Natural killer cell treated with Interleukin-12 subunit alpha and Interleukin-12 subunit beta and Interleukin-15 and Interleukin-18, amount 100 ng/mL, for 72 hours (primary cell): ENCODE measurements around the gene LPGAT1. TPM values are rescaled to one million over a fixed set of nuclear protein-coding genes. Genes with fewer than 3 reads are reported as not detected.
"Not testable (repeated sequence)": the region's sequence is repeated elsewhere in the genome, so short reads cannot be mapped to it uniquely, and the experiment has no call there.

Source experiments
- ATAC-seq, 2 donors: fragments of 150-1000 bp; cut with Tn5 transposase in 1 of 2; sonication (Bioruptor Pico), chemical (Tn5 transposase) in 1 of 2; 2 replicates each; pipeline ENCODE4 v1.10.0; 2021
- DNase-seq: peaks from one replicate; pipeline ENCODE4 v3.0.0; 2022; ENCODE audit warnings: low spot score
- H3K27ac Mint-ChIP-seq, 2 donors: 1 replicate in 1 of 2; 2 replicates in 1 of 2; pipeline ENCODE4 v1.8.0; 2022; ENCODE audit warnings: mixed read lengths in 2 of 2, mild to moderate bottlenecking in 1 of 2, moderate library complexity in 1 of 2
- H3K27me3 Mint-ChIP-seq, 2 donors: 1 replicate in 1 of 2; 2 replicates in 1 of 2; pipeline ENCODE4 v1.8.0; 2022; ENCODE audit warnings: mixed read lengths in 2 of 2
- H3K36me3 Mint-ChIP-seq: one replicate; pipeline ENCODE4 v1.8.0; 2022; ENCODE audit warnings: mixed read lengths
- H3K4me1 Mint-ChIP-seq, 2 donors: 1 replicate in 1 of 2; 2 replicates in 1 of 2; pipeline ENCODE4 v1.8.0; 2022; ENCODE audit warnings: low read depth in 2 of 2, mixed read lengths in 2 of 2, mild to moderate bottlenecking in 1 of 2
- H3K4me3 Mint-ChIP-seq: one replicate; pipeline ENCODE4 v1.8.0; 2022; ENCODE audit warnings: mixed read lengths
- H3K9me3 Mint-ChIP-seq: 2 replicates; pipeline ENCODE4 v1.8.0; 2022; ENCODE audit warnings: mixed read lengths
- total RNA-seq, 2 donors: library from RNA; stranded (reverse); gene quantifications; one replicate each; pipeline ENCODE4 v1.2.3, GENCODE V29; 2022

The LPGAT1 gene, protein sequence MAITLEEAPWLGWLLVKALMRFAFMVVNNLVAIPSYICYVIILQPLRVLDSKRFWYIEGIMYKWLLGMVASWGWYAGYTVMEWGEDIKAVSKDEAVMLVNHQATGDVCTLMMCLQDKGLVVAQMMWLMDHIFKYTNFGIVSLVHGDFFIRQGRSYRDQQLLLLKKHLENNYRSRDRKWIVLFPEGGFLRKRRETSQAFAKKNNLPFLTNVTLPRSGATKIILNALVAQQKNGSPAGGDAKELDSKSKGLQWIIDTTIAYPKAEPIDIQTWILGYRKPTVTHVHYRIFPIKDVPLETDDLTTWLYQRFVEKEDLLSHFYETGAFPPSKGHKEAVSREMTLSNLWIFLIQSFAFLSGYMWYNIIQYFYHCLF
- 10 to 100 TPM; 27.2 to 54.3 TPM for total RNA-seq

- DNase-seq (peak; percentile 83), ATAC-seq (peak; percentile 88 to 91)
- no peaks in the 10 kb centered on the region for H3K36me3 Mint-ChIP-seq
- H3K4me1 Mint-ChIP-seq = peaks cover 54 to 58% of the 10 kb centered on the region in 2 donors
- H3K9me3 Mint-ChIP-seq = no peaks in the 10 kb centered on the region
- H3K4me3 Mint-ChIP-seq = peak within 1 kb of the TSS; percentile 98
- no peaks in the 10 kb centered on the region for H3K27me3 Mint-ChIP-seq
- H3K27ac Mint-ChIP-seq = peak within 1 kb of the TSS; percentile 87 to 90
Observed at GRCh38 chr1:211830328-211831142, at the start of gene LPGAT1. Gene LPGAT1, minus strand, starts transcription at chr1:211830763. Its CDS starts 1,467 bp downstream, at chr1:211829296.

DNA sequence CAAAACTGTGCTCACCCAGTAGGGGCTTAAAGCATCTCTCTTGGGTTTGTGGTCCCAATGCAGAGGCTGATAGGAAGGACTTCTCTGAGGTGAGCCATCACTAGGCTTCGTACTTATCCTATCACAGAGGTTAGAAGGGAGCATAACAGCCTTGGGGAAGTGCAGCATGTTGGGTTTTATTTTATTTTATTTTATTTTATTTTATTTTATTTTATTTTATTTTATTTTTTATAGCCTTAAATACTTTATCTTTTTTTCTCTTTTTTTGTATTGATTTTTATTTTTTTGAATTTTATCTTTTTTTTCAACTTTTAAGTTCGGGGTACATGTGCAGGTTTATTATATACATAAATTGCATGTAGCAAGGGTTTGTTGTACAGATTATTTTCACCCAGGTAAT lies 48.9 kb upstream of the LPGAT1 start:
- ATAC-seq (no peak), DNase-seq (no peak)
- Mint-ChIP-seq H3K9me3 (no peaks in the 10 kb centered on the region), H3K27me3 (peaks cover under 1 to 10% of the 10 kb centered on the region in 2 donors), H3K27ac (no peak overlapping the region), H3K4me1 (peaks cover 7 to 9% of the 10 kb centered on the region in 2 donors), H3K36me3 (no peaks in the 10 kb centered on the region), H3K4me3 (no peak overlapping the region)

DNA sequence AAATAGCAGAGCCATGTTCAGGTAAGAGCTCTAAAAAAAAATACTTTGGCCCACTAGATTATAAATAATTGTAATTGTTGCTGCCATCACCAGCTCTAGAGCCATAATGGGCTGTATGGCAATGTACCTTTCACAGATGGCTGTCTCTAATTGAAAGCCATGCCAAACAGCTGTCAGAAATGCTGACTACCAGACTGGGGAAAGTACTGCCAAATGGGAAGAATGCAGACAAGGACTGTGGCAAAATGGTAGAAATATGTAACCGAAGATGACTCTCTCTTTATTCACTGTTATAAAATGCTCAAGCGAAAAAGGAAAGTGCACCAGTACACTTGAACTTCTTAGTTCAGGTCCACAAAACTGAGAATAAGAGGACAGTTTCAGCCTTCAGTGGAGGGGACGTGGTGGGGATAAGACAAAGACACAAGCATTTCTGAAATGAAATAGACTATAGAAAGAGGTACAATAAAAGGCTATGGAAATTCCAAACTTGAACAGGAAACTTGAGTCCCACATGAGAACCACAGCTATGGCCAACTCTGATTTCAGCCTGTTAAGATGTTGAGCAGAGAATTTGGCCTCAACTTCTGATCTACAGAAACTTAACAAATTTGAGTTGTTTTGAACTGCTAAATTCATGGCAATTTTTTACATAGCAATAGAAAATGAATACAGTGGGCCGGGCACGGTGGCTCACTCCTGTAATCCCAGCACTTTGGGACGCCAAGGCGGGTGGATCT lies 46.5 kb upstream of the LPGAT1 start:
- Mint-ChIP-seq H3K9me3 (no peaks in the 10 kb centered on the region), H3K4me1 (peaks cover 0 to 3% of the 10 kb centered on the region in 2 donors), H3K27ac (no peak overlapping the region), H3K4me3 (no peak overlapping the region), H3K36me3 (no peaks in the 10 kb centered on the region), H3K27me3 (peaks cover 7 to 11% of the 10 kb centered on the region in 2 donors)
- DNase-seq = no peak
- no peak for ATAC-seq

GRCh38 chr1:211875541-211875940 lies 45.0 kb upstream of the LPGAT1 start:
- ATAC-seq (no peak), DNase-seq (no peak)
- Mint-ChIP-seq H3K36me3 (no peaks in the 10 kb centered on the region), H3K9me3 (no peaks in the 10 kb centered on the region), H3K4me3 (no peak overlapping the region), H3K27ac (no peak overlapping the region), H3K4me1 (peaks cover 0 to 3% of the 10 kb centered on the region in 2 donors), H3K27me3 (peaks cover 11 to 14% of the 10 kb centered on the region in 2 donors)

DNA sequence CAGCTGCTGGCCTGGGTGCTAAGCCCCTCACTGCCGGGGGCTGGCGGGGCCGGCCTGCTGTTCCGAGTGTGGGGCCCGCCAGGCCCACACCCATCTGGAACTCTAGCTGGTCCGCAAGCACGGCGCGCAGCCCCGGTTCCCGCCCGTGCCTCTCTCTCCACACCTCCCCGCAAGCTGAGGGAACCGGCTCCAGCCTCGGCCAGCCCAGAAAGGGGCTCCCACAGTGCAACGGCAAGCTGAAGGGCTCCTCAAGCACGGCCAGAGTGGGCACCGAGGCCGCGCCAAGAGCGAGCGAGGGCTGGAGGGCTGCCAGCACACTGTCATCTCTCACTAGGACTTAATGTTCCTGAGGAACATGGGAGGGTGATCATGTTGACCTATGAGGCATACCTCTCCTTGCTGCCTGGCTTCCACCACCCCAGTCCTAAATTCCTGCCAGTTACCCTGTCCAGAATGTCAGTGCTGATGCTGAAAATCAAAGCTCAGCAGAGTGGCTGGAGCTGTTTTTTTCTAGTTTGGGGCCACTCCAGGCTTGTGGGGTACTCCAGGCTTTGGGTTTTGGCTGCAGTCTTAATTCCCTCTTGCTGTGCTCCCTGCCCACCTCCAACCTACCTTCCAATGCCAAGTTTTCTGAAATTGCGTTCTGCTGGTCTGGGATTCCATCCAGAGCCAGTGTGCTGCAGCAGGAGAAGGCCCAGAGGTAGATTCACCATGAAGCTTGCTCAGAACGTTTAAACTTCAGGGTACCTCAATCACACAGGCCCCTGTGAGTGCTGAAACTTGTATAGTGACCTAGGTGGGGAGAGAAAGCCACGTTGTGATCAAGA lies 44.2 kb upstream of the LPGAT1 start:
- Mint-ChIP-seq H3K4me3 (no peak overlapping the region), H3K27me3 (peaks cover 11 to 14% of the 10 kb centered on the region in 2 donors), H3K4me1 (peaks cover 0 to 3% of the 10 kb centered on the region in 2 donors), H3K9me3 (no peaks in the 10 kb centered on the region), H3K36me3 (no peaks in the 10 kb centered on the region), H3K27ac (no peak overlapping the region)
- ATAC-seq (no peak), DNase-seq (no peak)

- H3K4me1 Mint-ChIP-seq, H3K9me3 Mint-ChIP-seq, H3K36me3 Mint-ChIP-seq, H3K4me3 Mint-ChIP-seq, ATAC-seq, H3K27ac Mint-ChIP-seq, DNase-seq: not testable (repeated sequence)
- H3K27me3 Mint-ChIP-seq = peaks cover 13 to 14% of the 10 kb centered on the region in 2 donors
Observed at GRCh38 chr1:211873731-211874130, 43.2 kb upstream of the LPGAT1 start.

- Mint-ChIP-seq H3K4me1 (no peaks in the 10 kb centered on the region), H3K36me3 (peaks cover 8% of the 10 kb centered on the region), H3K9me3 (no peaks in the 10 kb centered on the region), H3K27me3 (peaks cover 10 to 23% of the 10 kb centered on the region in 2 donors), H3K27ac (no peak overlapping the region), H3K4me3 (no peak overlapping the region)
- ATAC-seq (no peak), DNase-seq (no peak)
Observed at GRCh38 chr1:211870156-211870555, 39.6 kb upstream of the LPGAT1 start.

GRCh38 chr1:211865180-211865579 lies 34.6 kb upstream of the LPGAT1 start:
- peaks cover 8% of the 10 kb centered on the region for H3K36me3 Mint-ChIP-seq
- no peak for ATAC-seq
- peaks cover 7 to 9% of the 10 kb centered on the region in 2 donors for H3K27me3 Mint-ChIP-seq
- H3K9me3 Mint-ChIP-seq = no peaks in the 10 kb centered on the region
- no peak overlapping the region for H3K4me3 Mint-ChIP-seq
- H3K27ac Mint-ChIP-seq = no peak overlapping the region
- DNase-seq = no peak
- peaks cover 0 to 9% of the 10 kb centered on the region in 2 donors for H3K4me1 Mint-ChIP-seq

GRCh38 chr1:211859405-211859804 lies 28.8 kb upstream of the LPGAT1 start:
- Mint-ChIP-seq H3K4me3 (no peak overlapping the region), H3K36me3 (peaks cover 7% of the 10 kb centered on the region), H3K9me3 (peaks cover 3% of the 10 kb centered on the region), H3K27ac (no peak overlapping the region), H3K4me1 (peaks cover 0 to 9% of the 10 kb centered on the region in 2 donors), H3K27me3 (peaks cover 0 to 11% of the 10 kb centered on the region in 2 donors)
- no peak for ATAC-seq
- DNase-seq = no peak

GRCh38 chr1:211851174-211851573 lies 20.6 kb upstream of the LPGAT1 start:
- no peak for DNase-seq
- ATAC-seq = no peak
- Mint-ChIP-seq H3K27me3 (peaks cover 8 to 9% of the 10 kb centered on the region in 2 donors), H3K27ac (no peak overlapping the region), H3K4me1 (no peaks in the 10 kb centered on the region), H3K9me3 (no peaks in the 10 kb centered on the region), H3K36me3 (peaks cover 4% of the 10 kb centered on the region), H3K4me3 (no peak overlapping the region)

DNA sequence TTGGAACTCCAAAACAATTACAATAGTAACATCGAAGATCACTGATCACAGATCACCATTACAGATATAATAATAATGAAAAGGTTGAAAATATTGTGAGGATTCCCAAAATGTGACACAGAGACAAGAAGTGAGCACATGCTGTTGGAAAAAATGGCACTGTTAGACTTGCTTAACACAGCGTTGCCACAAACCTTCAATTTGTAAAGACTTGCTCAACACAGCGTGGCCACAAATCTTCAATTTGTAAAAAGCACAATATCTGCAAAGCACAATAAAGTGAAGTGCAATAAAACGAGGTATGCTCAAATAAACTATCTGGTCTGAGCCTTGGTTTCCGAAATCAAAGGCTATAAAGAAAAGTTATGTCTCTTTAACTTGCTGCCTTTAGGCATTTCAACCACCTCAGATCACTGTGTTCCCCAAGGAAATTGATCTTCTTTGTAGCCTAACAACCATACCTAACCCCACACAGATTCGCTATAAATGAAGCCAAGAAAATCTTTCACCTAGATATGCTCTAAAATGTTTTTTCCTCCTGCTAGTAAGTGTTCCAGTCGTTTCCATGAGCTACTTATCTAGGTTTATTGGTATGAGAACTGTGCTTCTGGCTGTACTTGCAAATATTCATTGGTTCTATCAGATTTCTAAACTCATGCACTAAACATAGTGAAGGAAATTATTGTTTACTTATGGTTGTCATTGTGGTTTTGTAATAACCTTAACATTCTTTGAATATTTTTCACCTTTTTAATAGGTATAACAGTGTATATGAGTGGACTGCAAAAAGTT lies 13.1 kb upstream of the LPGAT1 start:
- Mint-ChIP-seq H3K4me3 (no peak overlapping the region), H3K4me1 (peaks cover 14 to 20% of the 10 kb centered on the region in 2 donors), H3K9me3 (no peaks in the 10 kb centered on the region), H3K27me3 (no peaks in the 10 kb centered on the region), H3K27ac (peak overlapping the region in 1 of 2 donors; percentile 86), H3K36me3 (peaks cover 6% of the 10 kb centered on the region)
- DNase-seq (no peak), ATAC-seq (no peak)

DNA sequence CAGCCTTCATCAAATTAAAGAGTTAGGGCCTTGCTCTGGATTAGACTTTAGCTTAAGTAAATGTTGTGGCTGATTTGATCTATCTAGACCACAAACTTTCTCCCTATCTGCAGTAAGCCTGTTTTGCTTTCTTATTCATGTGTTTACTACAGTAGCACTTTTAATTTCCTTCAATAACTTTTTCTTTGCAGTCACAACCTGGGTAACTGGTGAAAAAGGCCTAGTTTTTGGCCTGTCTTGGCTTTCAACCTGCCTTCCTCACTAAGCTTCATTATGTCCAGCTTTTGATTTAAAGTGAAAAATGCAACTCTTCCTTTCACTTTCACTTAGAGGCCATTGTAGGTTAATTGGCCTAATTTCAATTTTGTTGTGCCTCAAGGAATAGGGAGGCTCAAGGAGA lies 12.5 kb upstream of the LPGAT1 start:
- DNase-seq = no peak
- Mint-ChIP-seq H3K27me3 (no peaks in the 10 kb centered on the region), H3K4me3 (peak overlapping the region; percentile 35), H3K4me1 (peaks cover 14 to 20% of the 10 kb centered on the region in 2 donors), H3K9me3 (no peaks in the 10 kb centered on the region), H3K27ac (peak overlapping the region in 1 of 2 donors; percentile 86), H3K36me3 (peaks cover 6% of the 10 kb centered on the region)
- ATAC-seq = no peak
